Mesendoderm (in vitro differentiated cells): Measurements from ENCODE around the gene KAZN.

Experiments
- DNase-seq: peaks from one replicate; pipeline ENCODE4 v3.0.0; 2013
- H2AK5ac ChIP-seq: 2 replicates; pipeline ENCODE4 v1.6.1; 2013; ENCODE audit warnings: low read length, inconsistent platforms
- H2BK120ac ChIP-seq: 2 replicates; pipeline ENCODE4 v1.6.1; 2013; ENCODE audit warnings: low read depth, mild to moderate bottlenecking, low read length, moderate library complexity, mixed read lengths
- H2BK15ac ChIP-seq: replicated peaks from 2 replicates; pipeline ENCODE4 v1.6.1; 2013; ENCODE audit warnings: low read depth, mild to moderate bottlenecking, moderate library complexity
- H2BK5ac ChIP-seq: 2 replicates; pipeline ENCODE4 v1.6.1; 2013; ENCODE audit warnings: low read length, inconsistent platforms
- H3K18ac ChIP-seq: 2 replicates; pipeline ENCODE4 v1.6.1; 2013; ENCODE audit warnings: mild to moderate bottlenecking, low read length, mixed read lengths
- H3K23ac ChIP-seq: one replicate; pipeline ENCODE4 v1.6.1; 2013; ENCODE audit warnings: low read length
- H3K27ac ChIP-seq: 2 replicates; pipeline ENCODE4 v1.5.1; 2013; ENCODE audit warnings: low read depth, mild to moderate bottlenecking, inconsistent platforms, low read length, moderate library complexity
- H3K27me3 ChIP-seq: 2 replicates; pipeline ENCODE4 v1.6.1; 2013; ENCODE audit warnings: low read length, control low read depth, mild to moderate bottlenecking, inconsistent platforms; ENCODE audit not compliant: insufficient read depth, poor library complexity
- H3K36me3 ChIP-seq: 2 replicates; pipeline ENCODE4 v1.6.1; 2013; ENCODE audit warnings: low read length, inconsistent platforms; ENCODE audit not compliant: control insufficient read depth, insufficient read depth
- H3K4ac ChIP-seq: one replicate; pipeline ENCODE4 v1.6.1; 2013; ENCODE audit warnings: low read depth, mild to moderate bottlenecking, low read length, moderate library complexity
- H3K4me1 ChIP-seq: 2 replicates; pipeline ENCODE4 v1.6.1; 2013; ENCODE audit warnings: low read depth, low read length, inconsistent platforms; ENCODE audit not compliant: control insufficient read depth
- H3K4me2 ChIP-seq: 2 replicates; pipeline ENCODE4 v1.6.1; 2013; ENCODE audit warnings: low read length
- H3K4me3 ChIP-seq: 2 replicates; pipeline ENCODE4 v1.5.1; 2013; ENCODE audit warnings: mild to moderate bottlenecking, low read length
- H3K56ac ChIP-seq: one replicate; pipeline ENCODE4 v1.6.1; 2013; ENCODE audit warnings: low read length
- H3K79me1 ChIP-seq: 2 replicates; pipeline ENCODE4 v1.6.1; 2013; ENCODE audit warnings: low read length, inconsistent platforms
- H3K79me2 ChIP-seq: 2 replicates; pipeline ENCODE4 v1.6.1; 2013; ENCODE audit warnings: mild to moderate bottlenecking, low read length; ENCODE audit not compliant: control insufficient read depth, insufficient read depth
- H3K9ac ChIP-seq: 2 replicates; pipeline ENCODE4 v1.6.1; 2013; ENCODE audit warnings: low read length, inconsistent platforms
- H4K5ac ChIP-seq: one replicate; pipeline ENCODE4 v1.6.1; 2013; ENCODE audit warnings: low read length
- H4K8ac ChIP-seq: one replicate; pipeline ENCODE4 v1.6.1; 2013; ENCODE audit warnings: low read depth, mild to moderate bottlenecking, control low read depth, low read length, moderate library complexity
- WGBS: extraction: QIAGEN DNeasy Blood & Tissue Kit; methylation state at CpG from one replicate; pipeline ENCODE4 v1.1.7; 2013; ENCODE audit warnings: low lambda C conversion rate, missing lambda C conversion rate; ENCODE audit not compliant: insufficient coverage; ENCODE audit errors: extremely low coverage; 5-methylcytosine and 5-hydroxymethylcytosine counted together

Gene KAZN

DNA sequence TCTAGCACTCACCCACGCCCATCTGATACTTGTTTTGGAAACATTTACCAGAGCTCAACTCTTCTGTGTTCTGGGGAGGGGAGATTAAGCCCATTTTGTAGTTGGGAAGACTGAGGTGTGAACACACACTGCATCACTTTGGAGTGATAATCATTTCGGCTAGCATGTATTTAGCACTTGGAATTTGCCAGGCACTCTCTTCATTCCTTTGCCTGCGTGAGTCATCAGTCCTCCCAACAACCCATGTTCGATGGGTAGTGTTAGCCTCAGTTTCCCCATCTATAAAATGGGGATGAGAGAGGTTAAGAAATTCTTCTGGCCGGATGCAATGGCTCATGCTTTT lies 372.3 kb downstream of the KAZN start:
- no peaks in the 10 kb centered on the region for H3K79me1 ChIP-seq
- H4K8ac ChIP-seq, result no peak overlapping the region
- no peaks in the 10 kb centered on the region for H3K4me1 ChIP-seq
- H3K27ac ChIP-seq, result no peak overlapping the region
- WGBS, result no CpG with 5 or more reads among the region's 5 CpGs
- no peaks in the 10 kb centered on the region for H3K79me2 ChIP-seq
- H3K4me2 ChIP-seq, result no peak overlapping the region
- no peak overlapping the region for H3K4me3 ChIP-seq
- H3K56ac ChIP-seq, result no peak overlapping the region
- no peaks in the 10 kb centered on the region for H3K27me3 ChIP-seq
- H3K4ac ChIP-seq, result no peak overlapping the region
- no peak overlapping the region for H3K9ac ChIP-seq
- H2BK5ac ChIP-seq, result no peak overlapping the region
- H4K5ac ChIP-seq, result no peak overlapping the region
- no peak for DNase-seq
- no peak overlapping the region for H2BK120ac ChIP-seq
- no peak overlapping the region for H2BK15ac ChIP-seq
- H2AK5ac ChIP-seq, result no peak overlapping the region
- no peak overlapping the region for H3K18ac ChIP-seq
- no peak overlapping the region for H3K23ac ChIP-seq
- H3K36me3 ChIP-seq, result no peaks in the 10 kb centered on the region

- Histone ChIP-seq H3K4ac (no peak overlapping the region), H3K4me3 (no peak overlapping the region), H3K9ac (no peak overlapping the region), H3K36me3 (no peaks in the 10 kb centered on the region), H3K23ac (no peak overlapping the region), H3K79me2 (no peaks in the 10 kb centered on the region), H3K56ac (no peak overlapping the region), H4K5ac (no peak overlapping the region), H2BK120ac (no peak overlapping the region), H4K8ac (no peak overlapping the region), H3K27ac (no peak overlapping the region), H3K4me2 (no peak overlapping the region), H2BK5ac (no peak overlapping the region), H2AK5ac (no peak overlapping the region), H2BK15ac (no peak overlapping the region), H3K27me3 (no peaks in the 10 kb centered on the region), H3K4me1 (no peaks in the 10 kb centered on the region), H3K79me1 (no peaks in the 10 kb centered on the region), H3K18ac (no peak overlapping the region)
- no peak for DNase-seq
- no CpG with 5 or more reads among the region's 12 CpGs for WGBS
These were observed 372.7 kb downstream of the KAZN start for GRCh38 chr1:14971221-14971620.

DNA sequence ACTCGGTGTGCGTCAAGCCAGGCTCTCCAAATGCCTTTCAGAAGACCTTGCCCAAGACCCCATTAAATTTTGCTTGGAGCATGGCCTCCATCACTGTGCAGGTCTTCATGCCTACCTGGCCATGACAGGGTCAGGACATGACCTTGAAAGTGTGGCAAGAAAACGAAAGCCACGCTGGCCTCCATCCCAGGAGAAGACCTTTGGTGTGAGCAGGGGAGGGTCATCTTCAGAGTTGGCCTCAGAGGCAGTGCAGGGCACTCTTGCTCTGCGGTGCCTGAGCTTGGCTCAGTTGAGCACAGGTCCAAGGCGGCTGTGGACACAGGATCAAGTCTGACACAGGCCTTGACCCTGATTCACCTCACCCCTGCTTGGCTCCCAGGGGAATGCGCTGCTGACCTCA lies 373.6 kb downstream of the KAZN start:
- Histone ChIP-seq H2BK15ac (no peak overlapping the region), H3K9ac (no peak overlapping the region), H3K79me2 (no peaks in the 10 kb centered on the region), H3K23ac (no peak overlapping the region), H2BK120ac (no peak overlapping the region), H3K4me2 (no peak overlapping the region), H4K5ac (no peak overlapping the region), H3K27ac (no peak overlapping the region), H3K79me1 (no peaks in the 10 kb centered on the region), H3K56ac (no peak overlapping the region), H3K27me3 (no peaks in the 10 kb centered on the region), H2AK5ac (no peak overlapping the region), H3K4ac (no peak overlapping the region), H3K36me3 (no peaks in the 10 kb centered on the region), H3K18ac (no peak overlapping the region), H2BK5ac (no peak overlapping the region), H4K8ac (no peak overlapping the region), H3K4me3 (no peak overlapping the region), H3K4me1 (no peaks in the 10 kb centered on the region)
- no peak for DNase-seq
- WGBS, result no CpG with 5 or more reads among the region's 7 CpGs

- Histone ChIP-seq H3K27ac (no peak overlapping the region), H2BK5ac (no peak overlapping the region), H3K9ac (no peak overlapping the region), H2BK120ac (no peak overlapping the region), H2BK15ac (no peak overlapping the region), H4K8ac (no peak overlapping the region), H3K79me1 (no peaks in the 10 kb centered on the region), H3K4me3 (no peak overlapping the region), H3K79me2 (no peaks in the 10 kb centered on the region), H3K56ac (no peak overlapping the region), H3K23ac (no peak overlapping the region), H3K36me3 (no peaks in the 10 kb centered on the region), H3K4ac (no peak overlapping the region), H3K4me2 (no peak overlapping the region), H3K18ac (no peak overlapping the region), H3K27me3 (no peaks in the 10 kb centered on the region), H4K5ac (no peak overlapping the region), H2AK5ac (no peak overlapping the region), H3K4me1 (no peaks in the 10 kb centered on the region)
- no CpG with 5 or more reads among the region's 5 CpGs for WGBS
- no peak for DNase-seq
These were observed 375.3 kb downstream of the KAZN start for GRCh38 chr1:14973773-14974172.

DNA sequence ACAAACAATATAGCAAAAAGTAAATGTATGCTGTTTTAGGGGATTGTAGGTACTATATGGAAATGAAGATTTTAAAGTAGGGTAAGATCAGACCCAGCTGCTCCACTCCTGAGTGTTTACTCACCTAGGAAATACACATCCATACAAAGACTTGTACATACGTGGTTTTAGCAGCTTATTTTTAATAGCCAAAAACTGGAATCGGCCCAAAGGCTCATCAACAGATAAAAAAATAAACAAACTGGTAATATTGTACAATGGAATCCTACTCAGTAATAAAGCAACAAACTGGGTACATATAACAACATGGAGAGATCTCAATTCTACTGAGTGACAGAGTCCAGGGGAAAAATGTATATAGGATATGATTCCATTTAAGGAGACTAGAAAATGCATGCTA lies 375.9 kb downstream of the KAZN start:
- Histone ChIP-seq H2BK120ac (no peak overlapping the region), H2AK5ac (no peak overlapping the region), H3K27me3 (no peaks in the 10 kb centered on the region), H3K56ac (no peak overlapping the region), H3K4me1 (no peaks in the 10 kb centered on the region), H3K4me2 (no peak overlapping the region), H4K8ac (no peak overlapping the region), H3K36me3 (no peaks in the 10 kb centered on the region), H3K4me3 (no peak overlapping the region), H3K9ac (no peak overlapping the region), H3K4ac (no peak overlapping the region), H3K79me1 (no peaks in the 10 kb centered on the region), H2BK5ac (no peak overlapping the region), H3K79me2 (no peaks in the 10 kb centered on the region), H4K5ac (no peak overlapping the region), H2BK15ac (no peak overlapping the region), H3K23ac (no peak overlapping the region), H3K27ac (no peak overlapping the region), H3K18ac (no peak overlapping the region)
- WGBS, result no CpG with 5 or more reads among the region's 2 CpGs
- no peak for DNase-seq

GRCh38 chr1:14975119-14975518 lies 376.6 kb downstream of the KAZN start:
- Histone ChIP-seq H2AK5ac (no peak overlapping the region), H4K5ac (no peak overlapping the region), H3K4me2 (no peak overlapping the region), H4K8ac (no peak overlapping the region), H3K36me3 (no peaks in the 10 kb centered on the region), H2BK15ac (no peak overlapping the region), H3K27ac (no peak overlapping the region), H3K56ac (no peak overlapping the region), H3K4ac (no peak overlapping the region), H3K18ac (no peak overlapping the region), H3K4me3 (no peak overlapping the region), H3K27me3 (no peaks in the 10 kb centered on the region), H3K79me1 (no peaks in the 10 kb centered on the region), H3K4me1 (no peaks in the 10 kb centered on the region), H2BK5ac (no peak overlapping the region), H2BK120ac (no peak overlapping the region), H3K9ac (no peak overlapping the region), H3K79me2 (no peaks in the 10 kb centered on the region), H3K23ac (no peak overlapping the region)
- WGBS, result no CpG with 5 or more reads among the region's 4 CpGs
- no peak for DNase-seq
